Measurements from ENCODE around the gene ADAMTS19. TPM values are rescaled to one million over a fixed set of nuclear protein-coding genes. Genes with fewer than 3 reads are reported as not detected.

The ADAMTS19 gene
- total and polyA plus RNA-seq, 4 donors = 0.02 to 7.8 (median 0.18) TPM

- Histone ChIP-seq H3K36me3 (ENCODE audit: control insufficient read depth in 4 of 4, insufficient read depth in 4 of 4, low read length in 4 of 4) (no peaks in the 10 kb centered on the region), H3K27me3 (ENCODE audit: control insufficient read depth in 3 of 3, insufficient read depth in 3 of 3, low read length in 2 of 3) (no peaks in the 10 kb centered on the region), H3K9ac (ENCODE audit: insufficient read depth in 1 of 2, low read length in 2 of 2) (no peak overlapping the region), H3K4me1 (ENCODE audit: control insufficient read depth in 5 of 5, insufficient read depth in 5 of 5, low read length in 5 of 5) (peaks cover 0 to 14% (median 7%) of the 10 kb centered on the region in 5 donors), H3K27ac (ENCODE audit: low read depth in 1 of 2, low read length in 1 of 2) (no peak overlapping the region), H3K9me3 (ENCODE audit: control insufficient read depth in 4 of 4, insufficient read depth in 3 of 4, low read length in 3 of 4) (no peaks in the 10 kb centered on the region), H3K4me3 (no peak overlapping the region)
- WGBS, 2 donors = 39 to 46% methylated on average over 9 of the region's 9 CpGs
- DNase-seq = peak; percentile 48 to 71 (median 70)
- peak; percentile 55 for TF ChIP-seq CTCF (IDR thresholded peaks at IDR 0.05; ENCODE audit: control extremely low read depth, extremely low read depth)
- peak; percentile 75 for ATAC-seq (ENCODE audit: insufficient read depth, low FRiP score)
Measured at GRCh38 chr5:129771058-129771838, 311.1 kb downstream of the ADAMTS19 start.

- H3K4me3 ChIP-seq = no peak overlapping the region
- H3K27me3 ChIP-seq (ENCODE audit: control insufficient read depth in 3 of 3, insufficient read depth in 3 of 3, low read length in 2 of 3) = no peaks in the 10 kb centered on the region
- no peak overlapping the region for H3K27ac ChIP-seq (ENCODE audit: low read depth in 1 of 2, low read length in 1 of 2)
- no peak overlapping the region for H3K9ac ChIP-seq (ENCODE audit: insufficient read depth in 1 of 2, low read length in 2 of 2)
- H3K4me1 ChIP-seq (ENCODE audit: control insufficient read depth in 5 of 5, insufficient read depth in 5 of 5, low read length in 5 of 5) = peaks cover 0 to 14% (median 7%) of the 10 kb centered on the region in 5 donors
- no peak for TF ChIP-seq CTCF (IDR thresholded peaks at IDR 0.05; ENCODE audit: control extremely low read depth, extremely low read depth)
- WGBS, 2 donors = 86 to 95% methylated on average over 5 of the region's 5 CpGs
- no peak for ATAC-seq (ENCODE audit: insufficient read depth, low FRiP score)
- DNase-seq = no peak
- no peaks in the 10 kb centered on the region for H3K36me3 ChIP-seq (ENCODE audit: control insufficient read depth in 4 of 4, insufficient read depth in 4 of 4, low read length in 4 of 4)
- H3K9me3 ChIP-seq (ENCODE audit: control insufficient read depth in 4 of 4, insufficient read depth in 3 of 4, low read length in 3 of 4) = no peaks in the 10 kb centered on the region
Measured at GRCh38 chr5:129773376-129773775, 313.3 kb downstream of the ADAMTS19 start.

- ATAC-seq (ENCODE audit: insufficient read depth, low FRiP score) (no peak), DNase-seq (no peak)
- peaks cover 0 to 4% (median 0%) of the 10 kb centered on the region in 4 donors for H3K9me3 ChIP-seq (ENCODE audit: control insufficient read depth in 4 of 4, insufficient read depth in 3 of 4, low read length in 3 of 4)
- no peak for TF ChIP-seq CTCF (IDR thresholded peaks at IDR 0.05; ENCODE audit: control extremely low read depth, extremely low read depth)
- H3K36me3 ChIP-seq (ENCODE audit: control insufficient read depth in 4 of 4, insufficient read depth in 4 of 4, low read length in 4 of 4) = no peaks in the 10 kb centered on the region
- 84 to 91% methylated on average over 2 of the region's 2 CpGs for WGBS, 2 donors
- no peak overlapping the region for H3K4me3 ChIP-seq
- no peaks in the 10 kb centered on the region for H3K27me3 ChIP-seq (ENCODE audit: control insufficient read depth in 3 of 3, insufficient read depth in 3 of 3, low read length in 2 of 3)
- H3K4me1 ChIP-seq (ENCODE audit: control insufficient read depth in 5 of 5, insufficient read depth in 5 of 5, low read length in 5 of 5) = no peaks in the 10 kb centered on the region
- no peak overlapping the region for H3K27ac ChIP-seq (ENCODE audit: low read depth in 1 of 2, low read length in 1 of 2)
- H3K9ac ChIP-seq (ENCODE audit: insufficient read depth in 1 of 2, low read length in 2 of 2) = no peak overlapping the region
Measured at GRCh38 chr5:129781594-129781993, 321.5 kb downstream of the ADAMTS19 start.

All from lung (tissue), 12 donors.